ENCODE measurements around the gene CTIF.

Gene CTIF

DNA sequence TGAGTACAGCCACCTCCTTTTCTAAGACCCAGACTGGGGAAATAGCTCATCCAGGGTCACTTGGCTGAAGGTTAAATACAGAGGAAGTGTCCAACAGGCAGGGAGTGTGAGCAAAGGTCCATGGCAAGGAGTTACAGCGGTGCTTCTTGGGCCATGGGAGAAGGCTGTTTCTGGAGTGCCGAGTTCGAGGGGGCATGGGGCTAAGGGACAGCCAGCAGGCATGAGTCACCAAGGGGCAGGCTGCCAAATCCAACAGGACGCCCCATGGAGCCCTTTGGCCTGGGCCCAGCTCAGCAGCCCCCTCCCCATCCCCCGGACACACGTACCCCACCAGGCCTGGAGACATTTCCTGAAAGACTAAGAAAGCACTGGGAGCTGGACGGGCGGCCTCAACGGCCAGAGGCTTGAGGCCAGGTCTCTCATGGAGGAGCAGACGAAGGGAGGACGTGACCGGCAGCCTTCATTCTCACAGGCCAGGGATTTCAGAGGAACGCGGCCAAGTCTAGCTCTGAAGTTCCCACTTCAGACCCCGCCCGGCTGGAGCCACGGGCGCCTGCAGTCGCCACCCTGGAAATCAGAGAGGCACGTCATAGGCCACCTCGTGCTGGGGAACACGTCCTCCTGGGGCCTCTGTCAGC is 251.5 kb downstream of the CTIF start:
- H3K27me3 ChIP-seq (ENCODE audit: control insufficient read depth in 1 of 2, insufficient read depth in 2 of 2, low read length in 2 of 2), result no peaks in the 10 kb centered on the region
- peaks cover 21 to 36% of the 10 kb centered on the region in 2 donors for H3K4me1 ChIP-seq (ENCODE audit: control insufficient read depth in 1 of 2, insufficient read depth in 2 of 2, low read length in 2 of 2)
- no peak overlapping the region for H3K9ac ChIP-seq (ENCODE audit: low read depth in 1 of 2, low read length in 2 of 2)
- no peaks in the 10 kb centered on the region for H3K9me3 ChIP-seq (ENCODE audit: control insufficient read depth in 1 of 2, low read length in 2 of 2)
- no peaks in the 10 kb centered on the region for H3K36me3 ChIP-seq (ENCODE audit: control insufficient read depth in 1 of 2, insufficient read depth in 2 of 2, low read length in 2 of 2)
- no peak overlapping the region for H3K27ac ChIP-seq (ENCODE audit: low read depth, low read length)
- no peak overlapping the region for H3K4me3 ChIP-seq (ENCODE audit: low read depth in 1 of 2, low read length in 2 of 2)

DNA sequence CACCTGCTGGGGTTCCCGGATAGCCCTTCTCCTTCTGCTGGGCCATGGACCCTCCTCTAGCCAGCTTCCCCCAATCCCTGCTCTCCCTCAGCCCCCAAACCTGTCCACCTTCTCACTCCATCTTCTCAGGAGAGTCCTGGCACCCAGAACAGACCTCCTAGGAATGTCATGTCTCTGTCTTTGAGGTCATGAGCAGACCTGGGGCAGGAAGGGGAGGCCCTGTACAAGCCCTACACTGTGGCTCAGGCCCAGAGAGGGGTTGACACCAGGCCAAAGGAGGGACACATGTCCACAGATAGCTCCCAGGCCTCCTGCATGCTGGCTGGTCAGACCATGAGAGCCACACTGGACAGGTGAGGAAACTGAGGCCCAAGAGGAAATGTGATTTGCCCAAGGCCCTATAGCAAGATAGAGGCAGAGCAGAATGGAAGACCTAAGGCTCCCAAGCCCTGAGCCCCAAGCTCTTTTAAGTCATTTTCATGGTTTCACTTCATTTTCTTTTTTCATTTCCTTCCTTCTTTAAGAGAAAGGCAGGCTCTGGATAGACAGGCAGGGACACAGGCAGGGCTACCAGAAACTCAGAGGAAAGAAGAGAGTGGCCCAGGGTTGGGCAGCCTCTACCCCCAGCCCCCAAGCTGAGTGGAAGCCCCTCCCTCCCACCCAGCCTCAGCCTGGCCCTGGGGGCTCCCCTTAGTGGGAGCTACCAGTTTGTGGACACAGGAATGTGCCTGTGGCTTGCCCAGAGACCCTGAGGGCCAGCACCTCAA is 252.2 kb downstream of the CTIF start:
- no peaks in the 10 kb centered on the region for H3K9me3 ChIP-seq (ENCODE audit: control insufficient read depth in 1 of 2, low read length in 2 of 2)
- H3K9ac ChIP-seq (ENCODE audit: low read depth in 1 of 2, low read length in 2 of 2), result no peak overlapping the region
- H3K27ac ChIP-seq (ENCODE audit: low read depth, low read length), result no peak overlapping the region
- H3K4me3 ChIP-seq (ENCODE audit: low read depth in 1 of 2, low read length in 2 of 2), result no peak overlapping the region
- H3K36me3 ChIP-seq (ENCODE audit: control insufficient read depth in 1 of 2, insufficient read depth in 2 of 2, low read length in 2 of 2), result no peaks in the 10 kb centered on the region
- H3K4me1 ChIP-seq (ENCODE audit: control insufficient read depth in 1 of 2, insufficient read depth in 2 of 2, low read length in 2 of 2), result peaks cover 16 to 29% of the 10 kb centered on the region in 2 donors
- H3K27me3 ChIP-seq (ENCODE audit: control insufficient read depth in 1 of 2, insufficient read depth in 2 of 2, low read length in 2 of 2), result no peaks in the 10 kb centered on the region

DNA sequence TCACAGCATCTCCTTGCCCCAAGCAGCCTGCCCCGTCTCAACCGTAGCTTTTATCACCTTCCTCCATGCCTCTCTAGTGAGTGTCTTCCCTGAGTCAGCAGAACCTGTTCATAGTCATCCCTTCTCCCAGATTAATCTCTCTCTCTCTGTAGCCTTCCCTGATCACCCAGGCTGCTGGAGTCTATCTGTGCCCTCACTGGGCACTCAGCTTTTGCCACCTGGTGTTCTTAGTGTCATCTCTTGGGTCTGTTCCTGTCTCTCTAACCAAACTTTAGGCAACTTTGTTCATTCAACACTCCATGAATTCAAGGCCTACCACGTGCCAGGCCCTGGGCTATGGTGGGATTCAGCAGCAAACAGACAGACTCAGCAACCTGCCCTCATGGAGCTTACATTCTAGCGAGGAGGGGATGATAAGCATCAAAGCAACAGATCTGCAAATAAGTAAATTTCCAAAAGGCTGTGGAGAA is 252.8 kb downstream of the CTIF start:
- Histone ChIP-seq H3K27ac (ENCODE audit: low read depth, low read length) (no peak overlapping the region), H3K4me3 (ENCODE audit: low read depth in 1 of 2, low read length in 2 of 2) (no peak overlapping the region)

DNA sequence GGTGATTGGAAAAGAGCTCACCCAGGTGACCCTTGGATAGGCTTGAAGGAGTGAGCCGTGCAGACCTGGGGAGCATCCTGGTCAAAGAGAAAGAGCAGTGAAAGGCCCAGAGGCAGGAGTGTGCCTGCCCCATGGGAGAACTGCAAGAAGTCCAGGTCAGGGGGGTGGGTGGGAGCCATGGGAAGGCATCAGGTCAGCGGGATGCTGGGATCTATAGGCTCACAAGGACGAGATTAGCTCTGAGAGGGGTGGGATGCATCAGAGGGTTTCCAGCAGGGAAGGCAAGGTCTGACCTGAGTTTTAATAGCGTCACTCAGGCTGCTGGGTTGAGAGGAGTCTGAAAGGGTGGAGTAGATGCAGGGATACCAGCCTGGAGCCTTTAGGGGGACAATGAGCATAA is 253.3 kb downstream of the CTIF start:
- Histone ChIP-seq H3K9me3 (ENCODE audit: control insufficient read depth in 1 of 2, low read length in 2 of 2) (no peaks in the 10 kb centered on the region), H3K27me3 (ENCODE audit: control insufficient read depth in 1 of 2, insufficient read depth in 2 of 2, low read length in 2 of 2) (no peaks in the 10 kb centered on the region), H3K27ac (ENCODE audit: low read depth, low read length) (no peak overlapping the region), H3K9ac (ENCODE audit: low read depth in 1 of 2, low read length in 2 of 2) (no peak overlapping the region), H3K4me1 (ENCODE audit: control insufficient read depth in 1 of 2, insufficient read depth in 2 of 2, low read length in 2 of 2) (peaks cover 10 to 19% of the 10 kb centered on the region in 2 donors), H3K4me3 (ENCODE audit: low read depth in 1 of 2, low read length in 2 of 2) (no peak overlapping the region), H3K36me3 (ENCODE audit: control insufficient read depth in 1 of 2, insufficient read depth in 2 of 2, low read length in 2 of 2) (no peaks in the 10 kb centered on the region)

More for the DNA sequence above, 252.8 kb downstream of the CTIF start:
- H3K4me1 ChIP-seq (ENCODE audit: control insufficient read depth in 1 of 2, insufficient read depth in 2 of 2, low read length in 2 of 2), result peaks cover 10 to 23% of the 10 kb centered on the region in 2 donors
- H3K36me3 ChIP-seq (ENCODE audit: control insufficient read depth in 1 of 2, insufficient read depth in 2 of 2, low read length in 2 of 2), result no peaks in the 10 kb centered on the region
- no peak overlapping the region for H3K9ac ChIP-seq (ENCODE audit: low read depth in 1 of 2, low read length in 2 of 2)
- no peaks in the 10 kb centered on the region for H3K27me3 ChIP-seq (ENCODE audit: control insufficient read depth in 1 of 2, insufficient read depth in 2 of 2, low read length in 2 of 2)
- H3K9me3 ChIP-seq (ENCODE audit: control insufficient read depth in 1 of 2, low read length in 2 of 2), result no peaks in the 10 kb centered on the region

DNA sequence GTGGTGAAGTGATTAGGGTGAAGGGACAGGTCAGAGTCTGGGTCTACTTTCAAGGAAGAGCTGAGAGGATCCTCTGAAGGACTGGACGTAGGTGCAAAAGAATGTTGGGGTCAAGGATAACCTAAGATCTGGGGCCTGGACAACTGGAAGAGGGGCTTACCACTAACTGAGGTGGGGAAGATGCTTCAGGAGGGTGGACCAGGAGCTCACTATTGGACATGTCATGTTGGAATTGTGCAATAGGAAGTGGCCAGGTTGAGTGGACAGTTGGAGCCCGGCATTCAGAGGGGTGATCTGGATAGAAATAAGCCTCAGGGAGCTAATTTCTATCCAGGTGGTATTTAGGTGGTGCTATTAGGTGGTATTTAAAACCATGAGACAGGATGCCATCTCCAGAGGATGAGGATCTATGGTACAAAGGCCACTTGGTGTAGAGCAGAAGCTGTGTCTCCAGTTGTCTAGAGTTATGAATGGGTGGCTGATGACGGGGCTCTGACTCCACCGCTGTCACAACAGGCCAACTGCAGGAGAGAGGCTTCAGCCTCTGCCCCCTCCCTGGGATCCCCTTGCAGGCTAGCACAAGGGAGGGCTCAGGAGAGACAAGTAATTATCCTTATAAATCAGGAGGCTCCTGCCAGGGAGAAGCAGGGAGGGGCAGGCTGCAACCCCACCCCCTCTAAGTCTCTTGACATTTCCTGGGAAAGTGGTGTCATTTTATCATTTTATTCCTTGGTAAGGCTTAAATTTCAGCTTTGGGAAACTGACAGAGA is 254.0 kb downstream of the CTIF start:
- no peaks in the 10 kb centered on the region for H3K9me3 ChIP-seq (ENCODE audit: control insufficient read depth in 1 of 2, low read length in 2 of 2)
- H3K36me3 ChIP-seq (ENCODE audit: control insufficient read depth in 1 of 2, insufficient read depth in 2 of 2, low read length in 2 of 2), result no peaks in the 10 kb centered on the region
- H3K9ac ChIP-seq (ENCODE audit: low read depth in 1 of 2, low read length in 2 of 2), result no peak overlapping the region
- peaks cover 10 to 19% of the 10 kb centered on the region in 2 donors for H3K4me1 ChIP-seq (ENCODE audit: control insufficient read depth in 1 of 2, insufficient read depth in 2 of 2, low read length in 2 of 2)
- H3K27ac ChIP-seq (ENCODE audit: low read depth, low read length), result no peak overlapping the region
- H3K27me3 ChIP-seq (ENCODE audit: control insufficient read depth in 1 of 2, insufficient read depth in 2 of 2, low read length in 2 of 2), result no peaks in the 10 kb centered on the region
- no peak overlapping the region for H3K4me3 ChIP-seq (ENCODE audit: low read depth in 1 of 2, low read length in 2 of 2)

DNA sequence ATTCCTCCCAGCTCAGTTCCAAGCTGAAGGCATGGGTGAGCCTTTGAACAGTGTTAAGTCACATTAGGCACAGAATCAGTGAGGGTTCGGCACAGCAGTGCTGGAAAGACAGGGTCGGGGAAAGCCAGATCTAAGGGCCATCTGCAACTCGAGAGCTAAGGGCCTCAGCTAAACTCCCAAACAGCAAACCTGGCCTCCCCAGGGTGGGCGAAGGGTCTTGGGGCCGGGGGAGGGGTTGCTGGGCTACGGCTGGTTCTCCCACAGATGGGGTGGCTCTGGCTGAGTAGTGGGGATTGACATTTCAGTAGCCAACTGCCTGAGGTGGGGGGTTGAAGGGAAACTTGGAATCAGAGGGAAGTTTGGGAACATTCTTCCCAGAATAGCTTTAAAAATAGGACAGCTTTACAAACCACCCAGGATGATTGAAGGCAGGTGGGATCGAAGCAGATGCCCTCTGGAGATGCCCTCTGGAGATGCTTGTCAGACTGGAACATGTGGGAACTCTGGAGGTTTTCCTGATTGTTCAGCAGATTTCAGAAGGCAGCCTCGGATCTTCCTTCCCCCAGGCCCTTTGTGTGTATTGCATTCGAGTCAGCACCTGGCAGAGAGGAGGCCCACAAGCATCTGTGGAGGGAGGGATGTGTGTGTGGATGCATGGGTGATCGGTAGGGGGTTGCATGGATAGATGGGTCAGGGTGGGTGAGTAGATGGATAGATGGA is 255.6 kb downstream of the CTIF start:
- Histone ChIP-seq H3K4me1 (ENCODE audit: control insufficient read depth in 1 of 2, insufficient read depth in 2 of 2, low read length in 2 of 2) (peaks cover 4 to 8% of the 10 kb centered on the region in 2 donors), H3K36me3 (ENCODE audit: control insufficient read depth in 1 of 2, insufficient read depth in 2 of 2, low read length in 2 of 2) (no peaks in the 10 kb centered on the region), H3K27me3 (ENCODE audit: control insufficient read depth in 1 of 2, insufficient read depth in 2 of 2, low read length in 2 of 2) (no peaks in the 10 kb centered on the region), H3K9me3 (ENCODE audit: control insufficient read depth in 1 of 2, low read length in 2 of 2) (no peaks in the 10 kb centered on the region), H3K9ac (ENCODE audit: low read depth in 1 of 2, low read length in 2 of 2) (no peak overlapping the region), H3K27ac (ENCODE audit: low read depth, low read length) (no peak overlapping the region), H3K4me3 (ENCODE audit: low read depth in 1 of 2, low read length in 2 of 2) (no peak overlapping the region)

DNA sequence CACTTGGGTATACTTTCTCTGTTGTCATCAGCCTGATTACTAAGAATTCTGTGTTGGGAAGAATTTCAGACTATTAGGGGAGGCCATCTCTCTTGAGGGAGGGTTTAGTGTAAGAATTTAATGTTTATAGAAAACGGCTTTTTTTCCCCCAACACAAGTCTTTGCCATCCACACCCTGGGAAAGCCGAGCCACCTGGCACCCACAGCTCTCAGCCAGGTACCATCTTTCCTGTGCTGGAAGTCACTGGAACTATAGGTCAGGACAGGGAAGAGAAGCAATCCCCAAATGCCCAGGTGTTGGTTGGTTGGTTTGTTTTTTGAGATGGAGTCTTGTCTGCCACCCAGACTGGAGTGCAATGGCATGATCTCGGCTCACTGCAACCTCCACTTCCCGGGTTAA is 256.9 kb downstream of the CTIF start:
- H3K36me3 ChIP-seq (ENCODE audit: control insufficient read depth in 1 of 2, insufficient read depth in 2 of 2, low read length in 2 of 2), result no peaks in the 10 kb centered on the region
- H3K27me3 ChIP-seq (ENCODE audit: control insufficient read depth in 1 of 2, insufficient read depth in 2 of 2, low read length in 2 of 2), result no peaks in the 10 kb centered on the region
- no peak overlapping the region for H3K4me3 ChIP-seq (ENCODE audit: low read depth in 1 of 2, low read length in 2 of 2)
- no peak overlapping the region for H3K27ac ChIP-seq (ENCODE audit: low read depth, low read length)
- H3K9ac ChIP-seq (ENCODE audit: low read depth in 1 of 2, low read length in 2 of 2), result no peak overlapping the region
- peaks cover 3 to 4% of the 10 kb centered on the region in 2 donors for H3K4me1 ChIP-seq (ENCODE audit: control insufficient read depth in 1 of 2, insufficient read depth in 2 of 2, low read length in 2 of 2)
- H3K9me3 ChIP-seq (ENCODE audit: control insufficient read depth in 1 of 2, low read length in 2 of 2), result no peaks in the 10 kb centered on the region

DNA sequence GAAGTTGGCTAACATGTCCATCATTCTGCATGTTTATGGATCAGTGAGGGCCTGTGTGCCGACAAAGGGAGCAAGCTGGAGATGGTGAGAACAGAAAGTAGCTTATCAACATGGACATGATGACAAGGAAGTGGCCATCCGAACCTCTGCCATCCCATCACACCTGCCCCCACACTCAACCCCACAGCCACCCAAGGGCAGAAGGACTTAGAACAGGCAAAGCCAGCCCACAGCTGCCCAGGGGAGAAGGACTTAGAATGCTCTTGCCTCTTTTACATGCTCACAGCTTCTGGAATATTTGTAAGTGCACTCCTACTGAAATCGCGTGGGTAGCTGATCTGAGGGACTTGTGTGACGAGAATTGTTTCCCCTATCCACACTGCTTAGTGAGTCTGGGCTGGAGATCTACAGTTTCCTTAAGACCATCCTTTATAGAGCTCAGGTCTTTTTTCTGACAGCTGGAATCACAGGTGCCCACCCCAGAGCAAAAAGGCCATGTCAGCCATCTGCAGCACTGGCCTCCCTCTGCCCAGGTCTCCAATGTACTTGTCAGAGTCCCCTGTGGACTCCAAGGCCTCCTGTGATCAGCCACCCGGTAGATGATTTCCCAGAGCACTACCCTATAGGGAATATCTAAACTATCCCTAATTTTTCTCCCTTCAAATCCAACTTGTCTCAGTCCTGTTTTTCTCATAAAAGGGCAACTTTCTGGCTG is 257.8 kb downstream of the CTIF start:
- H3K27me3 ChIP-seq (ENCODE audit: control insufficient read depth in 1 of 2, insufficient read depth in 2 of 2, low read length in 2 of 2), result no peaks in the 10 kb centered on the region
- no peak overlapping the region for H3K9ac ChIP-seq (ENCODE audit: low read depth in 1 of 2, low read length in 2 of 2)
- H3K9me3 ChIP-seq (ENCODE audit: control insufficient read depth in 1 of 2, low read length in 2 of 2), result no peaks in the 10 kb centered on the region
- H3K4me3 ChIP-seq (ENCODE audit: low read depth in 1 of 2, low read length in 2 of 2), result no peak overlapping the region
- no peaks in the 10 kb centered on the region for H3K36me3 ChIP-seq (ENCODE audit: control insufficient read depth in 1 of 2, insufficient read depth in 2 of 2, low read length in 2 of 2)
- peaks cover 13% of the 10 kb centered on the region in 2 donors for H3K4me1 ChIP-seq (ENCODE audit: control insufficient read depth in 1 of 2, insufficient read depth in 2 of 2, low read length in 2 of 2)
- no peak overlapping the region for H3K27ac ChIP-seq (ENCODE audit: low read depth, low read length)

DNA sequence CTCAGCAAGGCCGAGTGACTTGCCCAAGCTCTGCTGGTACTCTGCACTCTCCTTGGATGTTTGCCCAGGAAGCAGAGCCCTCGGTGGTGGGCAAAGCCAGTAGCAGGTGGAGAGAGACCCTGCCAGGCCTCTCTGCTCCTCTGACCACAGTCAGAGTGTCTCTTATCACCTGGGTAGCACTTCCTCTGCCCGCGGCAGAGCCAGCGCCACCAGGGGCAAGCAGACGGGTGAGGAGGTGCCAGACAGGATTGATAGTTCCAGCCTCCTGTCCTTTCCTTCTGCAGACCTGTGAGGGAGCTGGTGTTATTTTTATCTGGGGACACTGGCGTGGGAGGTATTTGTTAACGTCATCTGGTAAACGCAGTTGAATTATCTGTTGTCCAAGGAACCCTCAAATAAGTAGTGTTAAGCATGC is 259.0 kb downstream of the CTIF start:
- Histone ChIP-seq H3K9me3 (ENCODE audit: control insufficient read depth in 1 of 2, low read length in 2 of 2) (no peaks in the 10 kb centered on the region), H3K36me3 (ENCODE audit: control insufficient read depth in 1 of 2, insufficient read depth in 2 of 2, low read length in 2 of 2) (no peaks in the 10 kb centered on the region), H3K4me1 (ENCODE audit: control insufficient read depth in 1 of 2, insufficient read depth in 2 of 2, low read length in 2 of 2) (peaks cover 24 to 25% of the 10 kb centered on the region in 2 donors), H3K27ac (ENCODE audit: low read depth, low read length) (no peak overlapping the region), H3K4me3 (ENCODE audit: low read depth in 1 of 2, low read length in 2 of 2) (no peak overlapping the region), H3K27me3 (ENCODE audit: control insufficient read depth in 1 of 2, insufficient read depth in 2 of 2, low read length in 2 of 2) (no peaks in the 10 kb centered on the region), H3K9ac (ENCODE audit: low read depth in 1 of 2, low read length in 2 of 2) (no peak overlapping the region)
